HepG2 (cell line): ENCODE data around the gene NSD1. TPM values are rescaled to one million over a fixed set of nuclear protein-coding genes. Genes with fewer than 3 reads are reported as not detected.
A peak's percentile ranks its signal among the peaks of the same experiment; 100 is the strongest.

ENCODE experiments used
- CAMTA2 ChIP-seq: sonication (generic); formaldehyde crosslinking; IDR thresholded peaks from 2 replicates; pipeline ENCODE4 v1.4.0; 2020; ENCODE audit warnings: mild to moderate bottlenecking, missing genetic modification reagents, borderline replicate concordance
- HNRNPLL ChIP-seq: fragments of 200-400 bp; formaldehyde crosslinking; IDR thresholded peaks from 2 replicates; pipeline ENCODE4 v1.6.1; 2017; ENCODE audit warnings: mild to moderate bottlenecking, low read depth, low read length; ENCODE audit not compliant: poor library complexity, severe bottlenecking
- KLF9 ChIP-seq: IDR thresholded peaks from 2 replicates; pipeline ENCODE4 v1.6.1; 2016; ENCODE audit warnings: low read depth
- MTA1 ChIP-seq: sonication (generic); formaldehyde crosslinking; IDR thresholded peaks from 2 replicates; pipeline ENCODE4 v1.4.0; 2020; ENCODE audit warnings: missing genetic modification reagents, mild to moderate bottlenecking, borderline replicate concordance
- NCOR1 ChIP-seq: fragments of 200-600 bp; sonication (generic); IDR thresholded peaks from 2 replicates; pipeline ENCODE4 v1.7.0; 2017; ENCODE audit warnings: antibody characterized with exemption, low read length, borderline replicate concordance
- NFE2 ChIP-seq: sonication (generic); formaldehyde crosslinking; IDR thresholded peaks from 2 replicates; pipeline ENCODE4 v1.4.0; 2020; ENCODE audit warnings: missing genetic modification reagents
- NONO ChIP-seq, 2 experiments: fragments of 450-650 bp in 1 of 2; sonication (generic) in 1 of 2; formaldehyde crosslinking in 1 of 2; IDR thresholded peaks in 1 of 2; conservative IDR thresholded peaks in 1 of 2; 2 replicates each; pipeline versions ENCODE4 v1.6.1 to v1.8.0; 2017 to 2022; ENCODE audit warnings: mild to moderate bottlenecking in 1 of 2, missing genetic modification reagents in 1 of 2, moderate library complexity in 1 of 2
- RBAK ChIP-seq: sonication (generic); formaldehyde crosslinking; IDR thresholded peaks from 2 replicates; pipeline ENCODE4 v1.5.1; 2020; ENCODE audit warnings: mild to moderate bottlenecking, missing genetic modification reagents
- RBM22 ChIP-seq: fragments of 200-400 bp; formaldehyde crosslinking; optimal IDR thresholded peaks from 2 replicates; pipeline ENCODE3; 2017; ENCODE audit warnings: mild to moderate bottlenecking, low read length, moderate library complexity
- REXO4 ChIP-seq: sonication (generic); formaldehyde crosslinking; IDR thresholded peaks from 2 replicates; pipeline ENCODE4 v1.8.0; 2022; ENCODE audit warnings: missing genetic modification reagents, mild to moderate bottlenecking, borderline replicate concordance
- SALL2 ChIP-seq: sonication (generic); formaldehyde crosslinking; IDR thresholded peaks from 2 replicates; pipeline ENCODE4 v1.8.1; 2023; ENCODE audit warnings: mild to moderate bottlenecking, missing genetic modification reagents, inconsistent platforms
- SYNCRIP ChIP-seq: fragments of 200-400 bp; formaldehyde crosslinking; IDR thresholded peaks from 2 replicates; pipeline ENCODE4 v1.6.1; 2018; ENCODE audit warnings: mild to moderate bottlenecking, low read depth, low read length; ENCODE audit not compliant: insufficient read depth
- ZC3H13 ChIP-seq: sonication (generic); formaldehyde crosslinking; IDR thresholded peaks from 2 replicates; pipeline ENCODE4 v1.8.1; 2023; ENCODE audit warnings: mild to moderate bottlenecking, missing genetic modification reagents, moderate library complexity
- ZFP90 ChIP-seq: sonication (generic); formaldehyde crosslinking; IDR thresholded peaks from 2 replicates; pipeline ENCODE4 v1.8.0; 2022; ENCODE audit warnings: missing genetic modification reagents, mild to moderate bottlenecking, inconsistent platforms, borderline replicate concordance
- ZNF33B ChIP-seq: sonication (generic); formaldehyde crosslinking; IDR thresholded peaks from 2 replicates; pipeline ENCODE4 v1.5.1; 2020; ENCODE audit warnings: mild to moderate bottlenecking, missing genetic modification reagents
- ZNF350 ChIP-seq: sonication (generic); formaldehyde crosslinking; IDR thresholded peaks from 2 replicates; pipeline ENCODE4 v1.4.0; 2020; ENCODE audit warnings: mild to moderate bottlenecking, low read depth, missing genetic modification reagents, borderline replicate concordance
- ZNF430 ChIP-seq: sonication (generic); formaldehyde crosslinking; IDR thresholded peaks from 2 replicates; pipeline ENCODE4 v1.9.0; 2021; ENCODE audit warnings: mild to moderate bottlenecking, missing genetic modification reagents
- ZNF558 ChIP-seq: sonication (generic); formaldehyde crosslinking; IDR thresholded peaks from 2 replicates; pipeline ENCODE4 v1.9.0; 2022; ENCODE audit warnings: mild to moderate bottlenecking, missing genetic modification reagents, borderline replicate concordance
- ZNF879 ChIP-seq: sonication (generic); formaldehyde crosslinking; IDR thresholded peaks from 2 replicates; pipeline ENCODE4 v1.8.1; 2023; ENCODE audit warnings: missing genetic modification reagents
- polyA plus RNA-seq, 8 experiments: library from polyadenylated mRNA; depleted of rRNA in 3 of 8; stranded (reverse) in 7 of 8; unstranded in 1 of 8; fragments of >200 nt; fragmentation: Illumina TruSeq in 4 of 8; extraction: Trizol in 4 of 8; gene quantifications; 2 replicates each; pipeline versions ENCODE4 v1.2.1 to v1.2.3, GENCODE V29; 2011 to 2016; ENCODE audit warnings: low read depth in 4 of 8, missing spikeins in 1 of 8, mixed read lengths in 1 of 8; ENCODE audit not compliant: insufficient read depth in 1 of 8
- total RNA-seq, 5 experiments: library from RNA; depleted of rRNA; stranded (reverse); fragments of >200 nt; fragmentation: Illumina TruSeq; extraction: Trizol; gene quantifications; 2 replicates each; pipeline ENCODE4 v1.2.3, GENCODE V29; 2016; ENCODE audit warnings: low read depth in 1 of 5
- TF ChIP-seq, protein P1 (sequence below): IDR thresholded peaks from 2 replicates; pipeline ENCODE4 v1.6.1; 2016; ENCODE audit warnings: missing biosample characterization, missing genetic modification reagents, low read depth
- TF ChIP-seq, protein P2 (sequence below): sonication (generic); formaldehyde crosslinking; IDR thresholded peaks from 2 replicates; pipeline ENCODE4 v1.9.0; 2021; ENCODE audit warnings: missing genetic modification reagents, mild to moderate bottlenecking, borderline replicate concordance
- TF ChIP-seq, protein P3 (sequence below): sonication (generic); formaldehyde crosslinking; IDR thresholded peaks from 2 replicates; pipeline ENCODE4 v1.9.0; 2021; ENCODE audit warnings: missing genetic modification reagents, borderline replicate concordance
- TF ChIP-seq, protein P4 (sequence below): sonication (generic); formaldehyde crosslinking; IDR thresholded peaks from 2 replicates; pipeline ENCODE4 v1.8.1; 2023; ENCODE audit warnings: mild to moderate bottlenecking, missing genetic modification reagents, borderline replicate concordance

Gene NSD1
- total and polyA plus RNA-seq, 2 of the 13 experiments (the other 11 are each of a cell fraction or from before 2014, with no cell fraction given): 0.01 to 0.09 TPM

DNA sequence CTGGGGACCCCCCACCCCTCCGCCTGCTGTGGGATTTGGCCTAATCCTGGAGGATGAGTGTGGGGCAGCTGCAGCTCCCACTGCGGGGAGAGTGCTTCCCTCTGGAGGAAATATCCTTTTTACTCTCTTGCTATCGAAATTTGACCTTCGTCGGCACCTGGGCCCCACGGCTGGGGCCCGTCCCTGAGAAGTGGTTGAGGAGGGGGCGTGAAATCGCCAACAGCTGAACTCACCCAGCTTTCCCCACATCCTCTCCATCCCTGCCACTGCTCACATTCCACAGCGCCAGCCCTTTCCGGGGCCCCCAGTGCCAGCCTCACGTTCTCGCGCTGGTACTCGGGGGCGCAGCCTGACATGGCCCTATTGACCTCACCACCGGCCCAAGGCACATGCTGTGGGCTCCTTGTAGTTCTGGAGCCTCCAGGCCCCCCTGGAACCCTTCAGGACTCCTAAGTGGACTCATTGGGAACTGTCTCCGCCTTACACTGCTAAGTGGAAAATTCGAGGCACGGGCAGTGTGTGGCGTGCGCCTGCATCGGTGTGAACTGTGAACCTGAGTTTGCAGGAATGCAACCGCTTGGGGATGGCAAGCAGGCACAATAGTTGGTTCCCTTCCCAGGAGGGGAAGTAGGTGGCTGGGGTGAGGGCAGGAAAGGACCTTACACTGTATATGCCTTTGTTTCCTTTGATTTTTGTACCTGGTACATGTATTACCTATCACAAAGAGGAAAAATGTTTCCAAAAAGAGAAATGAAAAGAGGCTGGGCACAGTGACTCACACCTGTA, 27.7 kb upstream of the NSD1 start (continued):
- TF ChIP-seq, protein P1, sequence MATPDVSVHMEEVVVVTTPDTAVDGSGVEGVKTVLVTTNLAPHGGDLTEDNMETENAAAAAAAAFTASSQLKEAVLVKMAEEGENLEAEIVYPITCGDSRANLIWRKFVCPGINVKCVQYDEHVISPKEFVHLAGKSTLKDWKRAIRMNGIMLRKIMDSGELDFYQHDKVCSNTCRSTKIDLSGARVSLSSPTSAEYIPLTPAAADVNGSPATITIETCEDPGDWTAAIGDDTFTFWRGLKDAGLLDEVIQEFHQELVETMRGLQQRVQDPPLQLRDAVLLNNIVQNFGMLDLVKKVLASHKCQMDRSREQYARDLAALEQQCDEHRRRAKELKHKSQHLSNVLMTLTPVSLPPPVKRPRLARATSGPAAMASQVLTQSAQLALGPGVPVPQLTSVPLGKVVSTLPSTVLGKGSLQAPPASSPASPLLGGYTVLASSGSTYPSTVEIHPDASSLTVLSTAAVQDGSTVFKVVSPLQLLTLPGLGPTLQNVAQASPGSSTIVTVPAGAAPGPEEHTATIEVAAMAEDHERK: no peak
- TF ChIP-seq ZNF879 (no peak), ZNF430 (CRISPR knock-in tag) (0 out of 2 replicates have a peak, but pooled peaks have one; percentile 52), NONO (IDR thresholded peaks at IDR 0.05) (no peak), NONO (CRISPR knock-in tag; conservative IDR thresholded peaks at IDR 0.05) (no peak), NFE2 (CRISPR knock-in tag) (no peak), HNRNPLL (peak; percentile 39), RBAK (CRISPR knock-in tag) (no peak), ZNF558 (CRISPR knock-in tag) (no peak; the same call in 1 of the 2 replicates), ZNF350 (peak; percentile 29; the same call in 1 of the 2 replicates), RBM22 (no peak), NCOR1 (no peak), ZFP90 (CRISPR knock-in tag) (no peak; the same call in 1 of the 2 replicates), CAMTA2 (no peak), SALL2 (CRISPR knock-in tag) (no peak), ZNF33B (CRISPR knock-in tag) (peak; percentile 61; the same call in 1 of the 2 replicates), ZC3H13 (CRISPR knock-in tag) (0 out of 2 replicates have a peak, but pooled peaks have one; percentile 40), MTA1 (CRISPR knock-in tag) (peak; percentile 65; the same call in 1 of the 2 replicates), REXO4 (CRISPR knock-in tag) (no peak), SYNCRIP (no peak), KLF9 (CRISPR knock-in tag) (no peak)
- TF ChIP-seq, protein P2, sequence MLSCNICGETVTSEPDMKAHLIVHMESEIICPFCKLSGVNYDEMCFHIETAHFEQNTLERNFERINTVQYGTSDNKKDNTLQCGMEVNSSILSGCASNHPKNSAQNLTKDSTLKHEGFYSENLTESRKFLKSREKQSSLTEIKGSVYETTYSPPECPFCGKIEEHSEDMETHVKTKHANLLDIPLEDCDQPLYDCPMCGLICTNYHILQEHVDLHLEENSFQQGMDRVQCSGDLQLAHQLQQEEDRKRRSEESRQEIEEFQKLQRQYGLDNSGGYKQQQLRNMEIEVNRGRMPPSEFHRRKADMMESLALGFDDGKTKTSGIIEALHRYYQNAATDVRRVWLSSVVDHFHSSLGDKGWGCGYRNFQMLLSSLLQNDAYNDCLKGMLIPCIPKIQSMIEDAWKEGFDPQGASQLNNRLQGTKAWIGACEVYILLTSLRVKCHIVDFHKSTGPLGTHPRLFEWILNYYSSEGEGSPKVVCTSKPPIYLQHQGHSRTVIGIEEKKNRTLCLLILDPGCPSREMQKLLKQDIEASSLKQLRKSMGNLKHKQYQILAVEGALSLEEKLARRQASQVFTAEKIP (CRISPR knock-in tag): no peak
- TF ChIP-seq, protein P3, sequence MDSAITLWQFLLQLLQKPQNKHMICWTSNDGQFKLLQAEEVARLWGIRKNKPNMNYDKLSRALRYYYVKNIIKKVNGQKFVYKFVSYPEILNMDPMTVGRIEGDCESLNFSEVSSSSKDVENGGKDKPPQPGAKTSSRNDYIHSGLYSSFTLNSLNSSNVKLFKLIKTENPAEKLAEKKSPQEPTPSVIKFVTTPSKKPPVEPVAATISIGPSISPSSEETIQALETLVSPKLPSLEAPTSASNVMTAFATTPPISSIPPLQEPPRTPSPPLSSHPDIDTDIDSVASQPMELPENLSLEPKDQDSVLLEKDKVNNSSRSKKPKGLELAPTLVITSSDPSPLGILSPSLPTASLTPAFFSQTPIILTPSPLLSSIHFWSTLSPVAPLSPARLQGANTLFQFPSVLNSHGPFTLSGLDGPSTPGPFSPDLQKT: no peak
- TF ChIP-seq, protein P4, sequence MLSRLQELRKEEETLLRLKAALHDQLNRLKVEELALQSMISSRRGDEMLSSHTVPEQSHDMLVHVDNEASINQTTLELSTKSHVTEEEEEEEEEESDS (CRISPR knock-in tag): no peak
